PFSK-1 (cell line): ENCODE results near the gene FAM53A.

Experiments used
- FOXP2 ChIP-seq: optimal IDR thresholded peaks from 2 replicates; pipeline ENCODE3; 2011; ENCODE audit warnings: borderline replicate concordance, control low read depth, inconsistent platforms; ENCODE audit not compliant: insufficient read depth; ENCODE audit errors: extremely low read length, extremely low read depth
- POLR2AphosphoS5 ChIP-seq: IDR thresholded peaks from 2 replicates; pipeline ENCODE4 v1.6.1; 2012; ENCODE audit warnings: low read depth, mild to moderate bottlenecking, control low read depth, low read length, moderate library complexity
- SIN3A ChIP-seq: IDR thresholded peaks from 2 replicates; pipeline ENCODE4 v1.6.1; 2012; ENCODE audit warnings: mild to moderate bottlenecking, low read length, moderate library complexity, borderline replicate concordance; ENCODE audit not compliant: insufficient read depth
- TAF1 ChIP-seq: IDR thresholded peaks from 2 replicates; pipeline ENCODE4 v1.6.1; 2012; ENCODE audit warnings: low read length, control low read depth, borderline replicate concordance; ENCODE audit not compliant: insufficient read depth
- TF ChIP-seq, protein P1 (sequence below), 2 experiments: IDR thresholded peaks; 2 replicates each; pipeline versions ENCODE4 v1.6.1 to v1.8.0; 2011 to 2012; ENCODE audit warnings: low read depth in 2 of 2, low read length in 2 of 2, control low read depth in 1 of 2, inconsistent platforms in 1 of 2, mild to moderate bottlenecking in 1 of 2, moderate library complexity in 1 of 2; ENCODE audit not compliant: insufficient read depth in 1 of 2

DNA sequence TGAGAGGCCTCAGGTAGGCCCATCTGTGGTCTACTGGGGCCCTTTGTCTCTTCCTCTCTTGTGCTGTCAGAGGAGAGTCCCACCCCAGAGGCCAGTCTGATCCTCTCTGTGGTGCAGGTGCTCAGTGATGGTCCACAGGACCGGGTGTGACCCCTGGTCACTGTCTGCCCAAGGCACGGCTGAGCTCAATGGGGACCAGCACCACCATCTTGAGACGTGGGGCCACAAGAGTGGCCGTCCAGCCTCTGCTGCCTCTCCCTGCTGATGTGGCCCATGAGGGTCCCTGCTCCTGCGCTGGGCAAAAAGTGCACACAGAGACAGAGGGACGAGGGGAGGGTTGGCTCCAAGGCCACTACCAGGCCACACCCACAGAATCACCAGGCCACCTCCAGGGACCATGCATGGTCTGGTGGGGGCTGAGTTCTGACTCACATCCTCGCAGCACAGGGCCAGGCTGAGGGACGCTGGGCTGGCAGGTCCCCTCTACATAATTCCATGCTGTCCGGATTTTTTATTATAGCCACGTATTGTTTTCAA, 88.3 kb downstream of the FAM53A start:
- TF ChIP-seq TAF1 (no peak), POLR2AphosphoS5 (no peak), SIN3A (no peak), FOXP2 (no peak)
- TF ChIP-seq, protein P1, sequence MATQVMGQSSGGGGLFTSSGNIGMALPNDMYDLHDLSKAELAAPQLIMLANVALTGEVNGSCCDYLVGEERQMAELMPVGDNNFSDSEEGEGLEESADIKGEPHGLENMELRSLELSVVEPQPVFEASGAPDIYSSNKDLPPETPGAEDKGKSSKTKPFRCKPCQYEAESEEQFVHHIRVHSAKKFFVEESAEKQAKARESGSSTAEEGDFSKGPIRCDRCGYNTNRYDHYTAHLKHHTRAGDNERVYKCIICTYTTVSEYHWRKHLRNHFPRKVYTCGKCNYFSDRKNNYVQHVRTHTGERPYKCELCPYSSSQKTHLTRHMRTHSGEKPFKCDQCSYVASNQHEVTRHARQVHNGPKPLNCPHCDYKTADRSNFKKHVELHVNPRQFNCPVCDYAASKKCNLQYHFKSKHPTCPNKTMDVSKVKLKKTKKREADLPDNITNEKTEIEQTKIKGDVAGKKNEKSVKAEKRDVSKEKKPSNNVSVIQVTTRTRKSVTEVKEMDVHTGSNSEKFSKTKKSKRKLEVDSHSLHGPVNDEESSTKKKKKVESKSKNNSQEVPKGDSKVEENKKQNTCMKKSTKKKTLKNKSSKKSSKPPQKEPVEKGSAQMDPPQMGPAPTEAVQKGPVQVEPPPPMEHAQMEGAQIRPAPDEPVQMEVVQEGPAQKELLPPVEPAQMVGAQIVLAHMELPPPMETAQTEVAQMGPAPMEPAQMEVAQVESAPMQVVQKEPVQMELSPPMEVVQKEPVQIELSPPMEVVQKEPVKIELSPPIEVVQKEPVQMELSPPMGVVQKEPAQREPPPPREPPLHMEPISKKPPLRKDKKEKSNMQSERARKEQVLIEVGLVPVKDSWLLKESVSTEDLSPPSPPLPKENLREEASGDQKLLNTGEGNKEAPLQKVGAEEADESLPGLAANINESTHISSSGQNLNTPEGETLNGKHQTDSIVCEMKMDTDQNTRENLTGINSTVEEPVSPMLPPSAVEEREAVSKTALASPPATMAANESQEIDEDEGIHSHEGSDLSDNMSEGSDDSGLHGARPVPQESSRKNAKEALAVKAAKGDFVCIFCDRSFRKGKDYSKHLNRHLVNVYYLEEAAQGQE (IDR thresholded peaks at IDR 0.05; ENCODE audit: insufficient read depth in 1 of 2, low read depth in 2 of 2, low read length in 2 of 2) = no peak
